HG03039 (cell line): ENCODE data around the gene MLF2.
"Not testable (repeated sequence)": the region's sequence is repeated elsewhere in the genome, so short reads cannot be mapped to it uniquely, and the experiment has no call there.

Experiments
- ATAC-seq: cut with Tn5 transposase; IDR thresholded peaks from one replicate; pipeline ENCODE4 v1.9.1; 2021; ENCODE audit warnings: mild to moderate bottlenecking, moderate library complexity; ENCODE audit not compliant: unreplicated experiment

MLF2 gene

DNA sequence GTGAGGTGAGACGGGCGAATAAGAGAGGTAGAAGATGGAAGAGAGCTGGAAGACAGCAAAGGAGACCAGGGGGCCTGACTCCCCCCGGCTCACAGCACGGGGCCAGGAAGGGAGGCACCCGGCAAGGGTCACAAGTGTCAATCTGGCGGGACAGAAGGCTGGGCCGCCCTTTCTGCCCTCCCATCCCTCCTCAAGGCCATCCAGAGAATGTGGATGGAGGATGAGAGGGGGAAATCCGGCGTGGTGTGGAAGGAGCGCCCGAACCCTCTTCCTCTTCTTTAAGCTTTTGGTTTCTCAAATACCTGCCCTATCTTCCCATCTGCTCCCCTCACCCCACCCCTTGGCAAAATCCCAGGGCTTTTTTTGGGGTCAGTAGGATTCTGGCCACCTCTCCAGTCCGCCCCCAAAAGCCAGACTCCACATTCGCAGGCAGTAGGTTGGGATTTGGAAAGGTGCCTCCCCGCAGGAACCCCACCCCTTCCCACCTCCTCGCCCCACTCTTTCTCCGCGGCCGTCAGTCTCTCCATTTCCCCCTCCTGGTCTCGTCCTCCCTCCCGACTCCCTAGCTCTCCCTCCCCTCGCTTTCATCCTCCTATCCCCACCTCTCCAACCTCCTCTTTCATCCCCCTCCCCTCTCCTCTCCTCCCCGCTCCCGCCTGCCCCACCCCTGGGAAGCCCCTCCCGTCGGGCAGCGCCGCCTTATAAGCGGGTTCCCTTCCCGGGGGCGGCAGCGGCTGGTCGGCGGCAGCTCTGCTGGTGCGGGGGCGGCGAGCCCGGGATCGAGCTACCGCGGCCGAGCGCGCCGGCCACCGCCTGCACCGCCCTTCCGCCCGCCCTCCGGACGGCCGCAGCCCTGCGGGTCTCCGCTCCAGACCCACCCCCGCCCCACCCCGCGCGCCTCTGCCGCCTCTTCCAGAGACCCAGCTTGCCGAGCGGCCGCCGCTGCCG is 13.0 kb upstream of the MLF2 start, which contains the start of gene PTMS:
TSS of gene PTMS (plus strand) at position 730 of the 948 bp plus-strand sequence. CDS start 343 bp downstream, outside the sequence.
- peak; percentile 23 for ATAC-seq

DNA sequence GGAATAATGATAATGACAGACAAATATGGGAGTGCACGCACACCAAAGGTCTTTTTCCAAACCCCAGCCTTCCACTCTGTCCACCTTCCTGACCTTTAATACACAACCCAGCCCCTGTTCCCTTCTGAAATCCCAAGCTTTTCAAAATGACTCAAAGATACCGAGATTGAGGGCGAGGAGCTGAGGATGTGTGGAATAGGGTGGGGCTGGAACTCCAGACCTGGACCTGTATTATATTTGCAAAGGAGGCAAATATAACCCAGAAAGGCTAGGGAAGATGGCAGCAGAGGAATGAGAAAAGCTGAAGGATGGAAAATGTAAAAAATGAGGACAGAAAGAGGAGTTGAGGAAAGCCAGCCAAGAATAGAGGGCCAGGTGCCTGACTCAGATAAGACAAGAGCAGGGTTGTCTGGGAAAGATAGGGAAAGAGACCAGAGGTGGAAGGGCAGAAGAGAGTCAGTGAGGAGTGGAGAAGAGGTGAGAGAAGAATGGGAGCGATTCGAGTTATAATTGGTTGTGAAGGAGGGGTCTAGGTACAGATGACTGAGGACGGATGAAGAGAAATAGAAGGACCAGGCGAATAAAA is 12.2 kb upstream of the MLF2 start:
- ATAC-seq: no peak

DNA sequence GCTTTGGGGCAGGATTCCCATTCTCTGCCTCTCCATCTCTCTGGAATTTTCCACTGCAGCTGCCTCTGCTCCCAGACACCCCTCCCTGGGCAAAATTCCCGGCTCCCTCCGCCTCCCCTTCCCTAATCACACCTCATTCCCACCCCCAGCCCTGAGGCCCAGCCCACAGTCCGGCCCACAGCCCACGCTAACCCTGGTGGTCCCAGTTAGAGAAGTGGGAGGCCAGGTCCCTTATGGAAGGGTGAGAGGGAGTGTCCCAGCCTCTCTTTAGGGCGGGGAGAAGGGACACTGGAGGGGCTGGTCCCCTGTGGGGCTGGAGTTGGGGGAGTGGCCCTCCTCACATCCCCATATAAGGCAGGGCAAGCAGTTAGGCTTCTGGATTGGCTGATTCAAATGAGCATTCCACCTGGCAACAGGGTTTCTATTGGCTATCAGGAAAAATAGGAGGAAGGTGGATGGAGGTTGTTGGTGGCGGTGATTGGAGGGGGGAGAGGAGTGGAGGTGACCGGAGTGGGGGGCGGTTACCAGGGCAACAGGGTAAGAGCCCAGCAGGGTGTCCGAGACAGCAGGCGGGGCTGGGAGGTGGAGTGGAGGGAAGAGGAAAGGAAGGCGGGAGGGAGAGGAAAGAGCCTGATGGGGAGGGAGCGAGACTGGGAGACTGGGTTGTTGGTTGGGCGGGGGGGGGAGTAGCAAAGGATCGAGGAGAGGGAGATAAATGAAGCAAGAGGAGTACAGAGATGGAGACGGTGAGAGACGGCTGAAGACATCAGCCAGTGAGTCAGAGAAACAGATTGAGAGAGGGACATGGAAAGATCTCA is 11.3 kb upstream of the MLF2 start:
- peak; percentile 58 for ATAC-seq

DNA sequence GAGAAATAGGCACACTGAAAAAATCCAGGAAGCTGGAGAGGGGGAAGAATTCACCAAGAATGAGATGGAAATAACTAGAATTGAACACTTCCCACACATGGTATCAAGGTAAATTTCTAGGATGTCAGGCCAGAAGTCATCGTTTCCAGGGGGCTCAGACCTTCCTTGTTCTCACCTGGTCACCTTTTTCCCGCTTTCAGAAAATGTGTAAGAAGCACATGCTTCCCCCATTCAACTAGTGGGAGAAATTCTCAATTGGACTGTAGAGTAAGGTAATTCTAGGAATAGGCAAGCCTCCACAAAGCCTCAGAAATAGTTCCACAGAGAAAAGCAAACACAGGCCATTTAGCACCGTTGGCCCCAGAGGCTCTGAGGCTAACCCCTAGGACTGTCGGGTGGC is 10.4 kb upstream of the MLF2 start:
- no peak for ATAC-seq

DNA sequence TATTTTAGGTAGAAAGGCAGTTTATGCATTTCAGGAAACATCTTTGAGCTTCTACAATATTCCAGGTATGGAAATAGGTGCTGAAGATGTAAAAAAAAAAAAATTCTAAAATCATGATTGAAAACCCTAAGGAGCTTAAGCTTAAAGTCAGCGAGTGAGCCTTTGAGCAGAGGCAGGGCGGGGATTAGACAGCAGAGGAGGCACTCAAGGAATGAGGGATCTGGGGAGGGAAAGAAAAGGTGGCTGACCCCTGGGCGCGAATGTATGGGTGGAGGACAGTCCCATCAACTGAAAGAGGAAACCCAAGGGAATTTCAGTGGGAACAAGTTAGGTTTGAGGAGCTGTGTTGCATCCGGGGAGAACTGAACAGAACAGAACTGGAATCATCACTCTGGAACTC is 6.8 kb upstream of the MLF2 start:
- ATAC-seq: no peak

DNA sequence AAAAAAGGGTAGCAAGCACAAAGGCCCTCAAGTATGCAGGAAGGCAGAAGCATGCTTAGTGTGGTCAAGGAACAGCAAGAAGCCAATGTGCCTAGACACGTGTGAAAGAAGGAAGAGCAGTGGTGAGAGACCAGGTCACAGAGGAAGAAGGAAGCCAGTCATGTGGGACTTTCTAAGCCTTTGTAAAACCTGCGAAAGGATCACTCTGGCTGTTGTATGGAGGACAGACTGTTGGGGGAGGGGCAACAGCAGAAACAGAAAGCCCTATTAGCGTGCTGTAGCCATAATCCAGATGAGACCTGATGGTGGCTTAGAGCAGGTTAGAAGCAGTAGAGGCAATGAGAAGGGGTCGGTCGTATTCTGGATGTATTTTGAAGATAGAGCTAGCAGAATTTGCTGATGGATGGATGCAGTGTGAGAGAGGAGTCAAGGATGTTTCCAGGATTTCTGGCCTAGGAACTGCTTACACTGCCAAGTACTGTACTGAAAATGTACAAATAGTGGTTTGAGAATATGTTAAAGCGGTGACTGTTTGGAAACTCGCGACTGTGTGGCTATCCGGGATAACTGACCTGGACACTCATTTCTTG is 5.7 kb upstream of the MLF2 start:
- ATAC-seq: no peak

DNA sequence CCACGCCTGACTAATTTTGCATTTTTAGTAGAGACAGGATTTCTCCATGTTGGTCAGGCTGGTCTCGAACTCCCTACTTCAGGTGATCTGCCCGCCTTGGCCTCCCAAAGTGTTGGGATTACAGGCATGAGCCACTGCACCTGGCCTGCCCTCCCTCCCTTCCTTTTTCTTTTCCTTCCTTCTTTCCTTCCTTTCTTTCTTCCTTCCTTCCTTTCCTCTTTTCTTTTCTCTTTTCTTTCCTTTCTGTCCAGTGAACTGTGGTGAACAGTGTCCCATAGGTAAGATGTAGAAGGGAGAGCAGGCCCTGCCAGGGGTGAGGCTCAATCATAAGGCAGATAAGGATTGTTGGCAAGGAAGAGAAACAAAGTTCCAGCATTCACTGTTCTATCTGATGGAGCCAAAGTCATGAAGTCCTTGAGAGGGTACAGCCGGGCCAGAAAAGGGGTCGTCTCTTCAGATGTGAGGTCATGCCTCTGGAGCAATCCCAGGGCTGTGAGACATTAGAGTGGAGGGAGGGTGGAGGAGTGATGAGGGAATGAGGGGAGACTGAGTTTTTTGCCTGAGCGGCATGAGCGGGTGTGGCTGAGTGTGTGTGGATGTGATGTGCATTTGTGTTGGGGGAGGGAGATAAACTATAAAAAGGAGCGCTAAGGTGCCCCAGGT is 4.2 kb upstream of the MLF2 start:
- ATAC-seq: no peak

DNA sequence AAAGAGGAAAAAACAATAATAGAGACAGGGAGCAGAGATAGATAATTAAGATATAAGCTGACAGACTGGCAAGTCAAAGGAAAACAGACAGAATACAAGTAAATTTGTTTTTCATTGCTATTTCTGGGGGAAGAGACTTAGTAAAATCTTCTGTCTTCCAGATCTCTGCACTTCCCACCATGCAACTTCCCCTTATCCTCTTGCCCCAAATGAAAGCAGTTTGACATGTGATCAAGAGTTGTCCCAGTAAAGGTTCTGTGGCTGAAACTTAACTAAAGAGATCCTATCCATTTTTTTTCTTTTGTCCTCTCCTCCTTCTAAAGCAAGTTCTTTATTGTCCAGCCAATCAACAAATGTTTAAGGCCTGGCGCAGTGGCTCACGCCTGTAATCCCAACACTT is 1.5 kb upstream of the MLF2 start:
- ATAC-seq: no peak

DNA sequence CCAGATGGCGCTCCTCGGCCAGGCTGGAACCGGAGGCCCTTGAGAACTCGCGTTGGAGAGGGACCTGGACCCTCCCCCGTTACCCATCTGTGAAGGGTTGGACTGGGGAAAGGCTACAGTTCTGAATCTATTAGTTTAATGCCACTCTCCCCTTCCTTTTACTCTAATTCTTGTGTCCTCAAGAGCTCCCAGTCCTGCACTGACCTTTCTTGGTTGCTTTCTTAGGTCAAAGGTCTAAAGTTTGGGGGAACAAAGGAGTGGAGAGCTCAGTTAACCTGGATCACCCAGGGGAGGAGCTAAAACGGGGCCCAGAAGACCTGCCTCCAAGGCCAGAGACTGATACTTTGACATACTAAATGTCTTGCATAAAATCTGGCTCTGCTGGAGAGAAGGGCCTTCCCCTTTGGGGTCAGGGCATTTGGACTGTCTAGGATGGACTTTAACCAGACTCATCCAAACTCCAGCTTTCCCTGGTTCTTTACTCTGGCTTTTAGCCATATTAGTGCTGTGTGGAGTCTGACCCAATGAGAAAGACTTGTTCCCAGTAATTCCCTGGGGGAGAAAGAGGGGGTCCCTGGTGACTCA is 923 bp upstream of the MLF2 start:
- ATAC-seq: no peak

DNA sequence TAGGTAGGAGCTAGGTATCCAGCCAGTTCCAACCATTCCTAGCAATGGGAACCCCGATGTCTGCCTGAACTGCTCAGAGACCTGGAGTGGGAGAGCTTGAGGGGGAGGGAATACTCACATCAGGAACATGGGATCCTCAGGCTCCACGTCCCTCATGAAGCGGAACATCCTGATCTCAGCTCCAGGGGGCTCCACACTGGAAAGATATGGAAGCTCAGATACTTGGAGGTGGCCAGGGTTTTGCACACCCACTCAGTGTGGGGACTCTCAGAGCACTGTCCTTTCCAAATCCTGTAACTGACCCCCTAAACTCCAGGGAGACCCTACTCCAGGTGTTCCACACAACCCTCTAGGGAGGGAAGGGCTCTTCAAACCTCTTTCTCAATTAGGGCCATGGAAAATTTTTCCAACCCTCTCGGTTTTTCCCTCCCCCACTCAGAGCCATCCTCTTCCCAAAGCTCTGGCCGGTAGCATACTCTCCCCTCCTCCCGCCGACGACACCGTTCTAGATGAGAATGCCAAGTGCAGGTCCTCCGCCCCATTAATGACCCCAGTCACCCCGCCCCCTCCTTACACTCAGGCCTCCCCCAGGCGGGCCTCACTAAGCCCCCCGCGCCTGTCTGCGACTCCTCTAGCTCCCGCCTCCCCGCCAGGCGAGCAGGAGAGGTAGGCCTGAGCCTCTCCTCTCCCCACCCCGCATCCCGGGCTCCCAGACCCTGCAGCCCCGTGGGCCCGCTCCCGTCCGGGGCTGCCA is 597 bp downstream of the MLF2 start:
- no peak for ATAC-seq

DNA sequence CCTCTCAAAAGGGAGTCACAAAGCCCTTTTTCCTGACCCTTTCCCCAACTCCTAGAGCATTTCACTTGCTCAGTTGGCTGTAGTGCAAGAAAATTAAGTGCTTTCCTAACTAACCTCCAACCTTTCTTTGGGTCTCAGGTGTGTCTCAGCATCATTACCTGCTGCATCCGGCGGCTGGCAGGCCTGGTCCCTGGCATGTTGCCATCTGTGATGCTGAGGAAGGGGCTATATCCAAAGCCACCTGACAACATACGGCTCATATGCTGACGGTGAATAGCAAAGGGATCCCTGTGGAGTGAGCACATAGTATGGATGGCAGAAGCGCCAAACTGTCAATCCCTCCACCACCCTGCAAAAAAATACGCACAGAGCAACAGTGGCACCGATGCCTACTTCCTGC is 1.2 kb downstream of the MLF2 start:
- no peak for ATAC-seq

DNA sequence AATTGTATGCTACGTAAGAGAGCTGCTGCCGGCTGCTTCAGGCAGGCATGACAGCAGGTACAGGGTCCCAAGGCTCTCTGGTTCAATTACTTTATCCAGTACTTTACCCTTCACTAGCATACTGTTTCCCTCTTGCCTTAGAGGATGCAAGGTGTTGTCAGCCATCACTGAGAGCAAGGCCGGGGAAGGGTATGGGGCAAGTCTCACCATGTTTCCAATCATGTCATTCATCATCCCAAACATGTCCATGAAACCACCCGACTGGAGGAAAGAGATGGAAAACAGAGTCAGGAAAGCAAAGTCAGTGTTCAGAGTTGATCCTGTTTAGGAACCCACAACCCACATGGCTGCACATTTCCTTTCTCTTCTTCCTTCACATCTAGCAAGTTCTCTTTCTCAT is 2.4 kb downstream of the MLF2 start:
- ATAC-seq: no peak

DNA sequence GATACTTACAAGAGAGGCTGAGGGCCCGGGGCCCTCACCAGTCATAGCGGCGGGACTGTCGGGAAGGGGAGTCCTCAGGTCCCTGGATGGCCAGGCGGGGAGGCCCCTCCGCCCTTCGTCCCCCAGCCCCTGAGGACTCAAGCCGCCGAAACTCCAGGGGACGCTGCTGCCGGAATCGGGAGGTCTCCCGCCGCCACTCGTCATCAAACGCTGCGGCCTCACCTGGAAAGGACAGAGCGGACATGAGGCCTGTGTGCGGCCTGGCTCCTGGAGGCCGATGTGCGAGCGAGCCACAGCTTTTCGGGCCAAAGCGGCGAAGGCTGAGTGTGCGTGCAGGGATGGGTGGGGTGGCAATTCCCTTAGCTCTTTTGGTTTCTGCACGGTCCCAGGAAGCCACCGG is 4.2 kb downstream of the MLF2 start:
- no peak for ATAC-seq

DNA sequence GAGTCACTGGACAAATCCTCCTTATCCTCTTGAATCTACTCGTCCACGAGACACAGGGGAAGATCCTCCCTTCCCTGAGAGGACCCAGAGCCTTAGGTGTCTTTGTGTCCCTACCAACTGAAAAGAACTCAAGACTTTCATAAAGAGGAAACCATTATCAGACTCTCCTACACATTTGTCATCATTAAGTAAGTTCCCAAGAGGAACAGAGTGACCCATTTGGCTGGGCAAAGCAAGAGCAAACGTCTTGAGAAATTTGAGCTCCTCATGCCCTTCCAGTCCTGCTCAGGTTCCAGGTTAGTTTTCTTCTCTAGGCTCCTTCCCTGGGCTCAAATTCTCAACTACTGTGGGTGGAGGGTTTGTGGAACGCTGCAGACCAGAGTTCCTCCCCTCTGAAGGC is 5.7 kb downstream of the MLF2 start:
- ATAC-seq: no peak

DNA sequence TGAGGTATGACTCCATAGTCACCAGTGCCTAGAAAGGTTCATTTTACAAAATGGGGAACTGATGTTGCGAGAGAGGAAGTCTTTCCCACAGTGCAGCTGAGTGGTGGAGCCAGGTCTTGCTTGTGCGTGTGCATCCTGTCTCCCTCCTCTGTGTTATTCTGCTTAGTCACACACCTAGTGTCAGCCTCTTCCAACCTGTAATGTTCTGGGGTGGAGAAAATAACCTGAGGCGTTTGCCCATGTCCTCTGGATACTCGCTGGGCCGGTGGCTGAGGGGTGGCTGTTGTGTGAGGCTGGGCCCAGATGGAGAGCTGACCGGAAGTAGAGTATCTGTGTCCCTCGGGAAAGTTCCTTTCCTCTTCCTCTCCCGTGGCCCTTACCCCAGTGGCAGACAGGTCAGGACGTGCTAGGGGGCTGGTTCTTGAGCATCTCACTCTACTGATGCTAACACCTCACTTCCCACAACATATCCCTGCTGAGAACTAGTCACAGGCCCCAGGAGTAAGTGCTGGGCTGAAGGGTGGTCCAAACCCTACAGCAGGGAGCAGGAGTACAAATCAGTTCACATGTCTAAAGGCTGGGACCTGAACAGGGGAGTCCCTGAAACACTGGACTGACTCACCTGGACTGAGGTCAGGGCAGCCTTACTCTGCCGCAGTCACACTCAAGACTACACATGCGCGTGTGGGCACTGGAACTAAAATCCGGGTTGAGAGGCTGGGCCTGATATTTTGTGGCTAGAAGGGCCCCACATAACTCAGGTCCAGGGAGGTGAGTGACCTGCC is 7.0 kb downstream of the MLF2 start:
- ATAC-seq: no peak

DNA sequence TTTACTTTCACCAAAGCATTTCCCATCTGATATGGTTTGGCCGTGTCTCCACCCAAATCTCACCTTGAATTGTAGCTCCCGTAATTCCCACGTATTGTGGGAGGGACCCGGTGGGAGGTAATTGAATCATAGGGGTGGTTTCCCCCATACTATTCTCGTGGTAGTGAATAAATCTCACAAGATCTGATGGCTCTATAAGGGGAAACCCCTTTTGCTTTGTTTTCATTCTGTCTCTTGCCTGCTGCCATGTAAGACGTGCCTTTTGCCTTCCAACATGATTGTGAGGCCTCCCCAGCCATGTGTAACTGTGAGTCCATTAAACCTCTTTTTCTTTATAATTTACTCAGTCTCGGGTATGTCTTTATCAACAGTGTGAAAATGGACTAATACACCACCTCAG is 9.6 kb downstream of the MLF2 start:
- ATAC-seq: not testable (repeated sequence)

DNA sequence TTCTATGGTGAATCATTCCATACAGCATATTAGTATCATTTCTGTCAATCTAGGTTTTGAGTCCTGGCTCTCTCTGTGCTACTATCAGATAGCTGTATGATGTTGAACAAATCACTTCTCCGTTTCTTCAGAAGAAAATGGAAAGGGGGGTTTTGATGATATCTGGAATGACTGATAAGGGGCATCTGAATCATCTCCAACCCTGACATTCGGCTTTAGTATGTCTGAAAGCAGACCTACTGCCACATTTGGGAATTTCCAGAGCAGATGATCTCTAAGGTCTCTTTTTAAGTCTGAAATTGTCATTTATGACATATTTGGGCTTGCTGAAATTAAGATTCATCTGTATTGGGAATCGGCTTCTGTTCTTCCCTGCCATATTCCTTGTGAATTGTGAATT is 10.1 kb downstream of the MLF2 start:
- no peak for ATAC-seq

DNA sequence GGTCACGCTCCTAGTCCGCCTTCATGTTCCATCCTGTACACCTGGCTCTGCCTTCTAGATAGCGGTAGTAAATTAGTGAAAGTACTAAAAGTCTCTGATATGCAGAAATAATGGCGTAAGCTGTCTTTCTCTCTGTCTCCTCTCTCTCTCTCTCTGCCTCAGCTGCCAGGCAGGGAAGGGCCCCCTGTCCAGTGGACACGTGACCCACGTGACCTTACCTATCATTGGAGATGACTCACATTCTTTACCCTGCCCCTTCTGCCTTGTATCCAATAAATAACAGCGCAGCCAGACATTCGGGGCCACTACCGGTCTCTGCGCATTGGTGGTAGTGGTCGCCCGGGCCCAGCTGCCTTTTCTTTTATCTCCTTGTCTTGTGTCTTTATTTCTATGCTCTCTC is 10.9 kb downstream of the MLF2 start:
- not testable (repeated sequence) for ATAC-seq

DNA sequence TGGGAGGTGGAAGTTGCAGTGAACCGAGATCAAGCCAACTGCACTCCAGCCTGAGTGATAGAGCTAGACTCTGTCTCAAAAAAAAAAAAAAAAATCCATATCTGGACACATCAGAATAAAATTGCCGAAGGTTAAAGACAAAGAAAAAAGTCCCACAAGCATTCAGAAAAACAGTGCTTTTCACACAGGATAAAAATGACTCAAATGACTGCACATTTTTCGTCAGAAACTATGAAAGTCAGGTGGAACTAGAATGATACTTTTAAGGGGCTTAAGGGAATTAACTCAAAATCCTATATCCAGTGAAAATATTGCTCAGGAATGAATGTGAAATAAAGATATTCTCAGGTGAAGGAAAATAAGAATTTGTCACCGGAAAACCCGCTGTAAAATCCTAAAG is 16.2 kb downstream of the MLF2 start:
- no peak for ATAC-seq
